Right atrium auricular region (tissue), 2 donors: ENCODE measurements around the gene CCDC180. TPM values are rescaled to one million over a fixed set of nuclear protein-coding genes. Genes with fewer than 3 reads are reported as not detected.
"Not testable (repeated sequence)": the region's sequence is repeated elsewhere in the genome, so short reads cannot be mapped to it uniquely, and the experiment has no call there.

Experiments used
- DNase-seq: peaks from one replicate; pipeline ENCODE4 v3.0.0-alpha.2; 2019; ENCODE audit warnings: low spot score
- H3K27ac ChIP-seq, 2 donors: fragments of 200-600 bp; sonication (generic); 1 replicate in 1 of 2; 2 replicates in 1 of 2; pipeline ENCODE4 v1.5.1; 2016 to 2019
- H3K27me3 ChIP-seq, 2 donors: fragments of 200-600 bp; sonication (generic); one replicate each; pipeline versions ENCODE4 v1.5.1 to v1.6.0; 2017 to 2019
- H3K36me3 ChIP-seq: fragments of 200-600 bp; sonication (generic); one replicate; pipeline ENCODE4 v1.5.1; 2016
- H3K4me1 ChIP-seq, 2 donors: fragments of 200-600 bp; sonication (generic); one replicate each; pipeline versions ENCODE4 v1.5.1 to v1.6.0; 2017 to 2019
- H3K4me3 ChIP-seq, 2 donors: fragments of 200-600 bp; sonication (generic); 1 replicate in 1 of 2; 2 replicates in 1 of 2; pipeline ENCODE4 v1.5.1; 2017 to 2019; ENCODE audit warnings: mild to moderate bottlenecking in 1 of 2, moderate library complexity in 1 of 2
- H3K9me3 ChIP-seq, 2 donors: fragments of 200-600 bp; sonication (generic); one replicate each; pipeline ENCODE4 v1.5.1; 2019
- total RNA-seq, 2 donors: library from RNA; depleted of rRNA; stranded (reverse); fragments of >200 nt; gene quantifications; one replicate each; pipeline ENCODE4 v1.1.0, GENCODE V29; 2016
- TF ChIP-seq, protein P1 (sequence below), 2 donors: fragments of 200-600 bp; sonication (generic); IDR thresholded peaks; one replicate each; pipeline ENCODE4 v1.5.1; 2019; ENCODE audit warnings: antibody characterized with exemption in 2 of 2

The CCDC180 gene
- total RNA-seq = under 1 TPM; 0.96 to 0.98 TPM

DNA sequence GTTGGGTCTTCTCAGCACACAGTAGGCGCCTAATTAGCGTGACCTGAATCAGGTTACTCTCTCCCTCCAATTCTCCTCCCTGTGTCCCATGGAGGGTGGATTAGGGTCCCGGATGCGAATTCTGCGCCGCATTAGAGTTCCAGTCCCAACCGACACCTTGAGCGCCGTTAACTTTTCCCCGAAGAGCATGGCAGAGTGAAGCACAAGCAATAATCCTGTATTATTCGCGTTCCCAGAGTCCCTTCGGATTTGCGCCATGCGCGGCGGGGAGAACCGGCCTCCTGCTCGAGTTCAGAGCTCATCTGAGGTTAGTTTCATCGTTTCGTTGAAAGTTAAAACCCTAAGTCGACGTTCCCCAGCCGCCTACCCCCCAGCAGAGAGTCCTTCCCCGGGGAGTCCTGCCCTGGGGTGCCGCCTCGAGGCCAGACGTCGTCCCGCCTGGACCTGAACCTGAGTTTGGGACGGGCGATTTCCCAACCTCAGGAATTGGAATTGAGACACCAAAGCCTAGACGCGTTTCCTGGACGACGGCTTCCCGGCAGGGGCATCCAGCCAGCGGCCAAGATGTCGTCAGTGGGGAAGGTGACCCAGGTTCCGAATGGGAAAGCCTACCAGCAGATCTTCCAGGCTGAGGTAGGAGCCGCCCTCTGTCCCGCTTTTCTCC, at the start of gene CCDC180:
Gene CCDC180, plus strand, starts transcription at position 160 of the 664 bp plus-strand sequence. Its CDS starts 405 bp downstream, at position 565.
- H3K36me3 ChIP-seq = peaks cover 9% of the 10 kb centered on the region
- H3K27me3 ChIP-seq = no peaks in the 10 kb centered on the region
- peak within 1 kb of the TSS in 1 of 2 donors; percentile 37 for H3K4me3 ChIP-seq
- TF ChIP-seq, protein P1, sequence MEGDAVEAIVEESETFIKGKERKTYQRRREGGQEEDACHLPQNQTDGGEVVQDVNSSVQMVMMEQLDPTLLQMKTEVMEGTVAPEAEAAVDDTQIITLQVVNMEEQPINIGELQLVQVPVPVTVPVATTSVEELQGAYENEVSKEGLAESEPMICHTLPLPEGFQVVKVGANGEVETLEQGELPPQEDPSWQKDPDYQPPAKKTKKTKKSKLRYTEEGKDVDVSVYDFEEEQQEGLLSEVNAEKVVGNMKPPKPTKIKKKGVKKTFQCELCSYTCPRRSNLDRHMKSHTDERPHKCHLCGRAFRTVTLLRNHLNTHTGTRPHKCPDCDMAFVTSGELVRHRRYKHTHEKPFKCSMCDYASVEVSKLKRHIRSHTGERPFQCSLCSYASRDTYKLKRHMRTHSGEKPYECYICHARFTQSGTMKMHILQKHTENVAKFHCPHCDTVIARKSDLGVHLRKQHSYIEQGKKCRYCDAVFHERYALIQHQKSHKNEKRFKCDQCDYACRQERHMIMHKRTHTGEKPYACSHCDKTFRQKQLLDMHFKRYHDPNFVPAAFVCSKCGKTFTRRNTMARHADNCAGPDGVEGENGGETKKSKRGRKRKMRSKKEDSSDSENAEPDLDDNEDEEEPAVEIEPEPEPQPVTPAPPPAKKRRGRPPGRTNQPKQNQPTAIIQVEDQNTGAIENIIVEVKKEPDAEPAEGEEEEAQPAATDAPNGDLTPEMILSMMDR (IDR thresholded peaks at IDR 0.05) = no peak
- no peaks in the 10 kb centered on the region for H3K9me3 ChIP-seq
- H3K4me1 ChIP-seq = peaks cover 0 to 13% of the 10 kb centered on the region in 2 donors
- DNase-seq = peak; percentile 66
- H3K27ac ChIP-seq = no peak within 1 kb of the TSS

GRCh38 chr9:97259834-97260514, 47.5 kb upstream of the CCDC180 start:
- H3K27me3 ChIP-seq, DNase-seq, H3K9me3 ChIP-seq, H3K4me3 ChIP-seq, H3K36me3 ChIP-seq, H3K4me1 ChIP-seq, H3K27ac ChIP-seq: not testable (repeated sequence)

DNA sequence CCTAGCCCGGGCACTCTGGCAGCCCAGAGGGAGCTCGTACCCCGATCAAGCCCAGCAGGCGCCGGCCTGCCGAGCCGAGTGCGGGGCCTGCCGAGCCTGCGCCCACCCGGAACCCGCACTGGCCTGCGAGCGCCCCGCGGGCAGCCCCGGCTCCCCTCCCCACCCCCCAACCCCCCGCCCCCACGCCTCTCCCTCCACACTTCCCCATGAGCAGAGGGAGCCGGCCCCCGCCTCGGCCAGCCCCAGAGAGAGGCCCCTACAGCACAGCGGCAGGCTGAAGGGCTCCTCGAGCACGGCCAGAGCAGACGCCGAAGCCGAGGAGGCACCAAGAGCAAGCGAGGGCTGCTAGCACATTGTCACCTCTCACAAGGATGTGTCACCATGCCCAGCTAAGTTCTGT, 36.2 kb upstream of the CCDC180 start:
- no peaks in the 10 kb centered on the region for H3K9me3 ChIP-seq
- TF ChIP-seq, protein P1 (IDR thresholded peaks at IDR 0.05) = no peak
- H3K27me3 ChIP-seq = no peaks in the 10 kb centered on the region
- DNase-seq = no peak
- no peak overlapping the region for H3K27ac ChIP-seq
- no peaks in the 10 kb centered on the region for H3K4me1 ChIP-seq
- no peaks in the 10 kb centered on the region for H3K36me3 ChIP-seq
- no peak overlapping the region for H3K4me3 ChIP-seq

GRCh38 chr9:97272072-97272471, 35.4 kb upstream of the CCDC180 start:
- H3K4me1 ChIP-seq = no peaks in the 10 kb centered on the region
- no peaks in the 10 kb centered on the region for H3K9me3 ChIP-seq
- no peaks in the 10 kb centered on the region for H3K27me3 ChIP-seq
- TF ChIP-seq, protein P1 (IDR thresholded peaks at IDR 0.05) = no peak
- H3K36me3 ChIP-seq = no peaks in the 10 kb centered on the region
- no peak overlapping the region for H3K27ac ChIP-seq
- H3K4me3 ChIP-seq = no peak overlapping the region
- DNase-seq = no peak

- DNase-seq = no peak
- Histone ChIP-seq H3K9me3 (no peaks in the 10 kb centered on the region), H3K4me3 (no peak overlapping the region), H3K27ac (no peak overlapping the region), H3K4me1 (no peaks in the 10 kb centered on the region), H3K36me3 (peaks cover 35% of the 10 kb centered on the region), H3K27me3 (no peaks in the 10 kb centered on the region)
- TF ChIP-seq, protein P1 (IDR thresholded peaks at IDR 0.05) = no peak
These were observed 31.1 kb upstream of the CCDC180 start for GRCh38 chr9:97276310-97276852.

- peaks cover 37% of the 10 kb centered on the region for H3K36me3 ChIP-seq
- no peak overlapping the region for H3K27ac ChIP-seq
- no peak for DNase-seq
- TF ChIP-seq, protein P1 (IDR thresholded peaks at IDR 0.05) = no peak
- H3K9me3 ChIP-seq = no peaks in the 10 kb centered on the region
- H3K4me1 ChIP-seq = no peaks in the 10 kb centered on the region
- no peaks in the 10 kb centered on the region for H3K27me3 ChIP-seq
- no peak overlapping the region for H3K4me3 ChIP-seq
These were observed 29.5 kb upstream of the CCDC180 start for GRCh38 chr9:97277953-97278352.
